HCT116 (cell line): ENCODE measurements around the gene CRYGD. TPM values are rescaled to one million over a fixed set of nuclear protein-coding genes. Genes with fewer than 3 reads are reported as not detected.

Source experiments
- ATAC-seq: fragments of 200-7000 bp; cut with Tn5 transposase; 2 replicates; pipeline ENCODE4 v1.9.1; 2020; ENCODE audit warnings: mild to moderate bottlenecking, moderate library complexity
- BruUV-seq: library from RNA; stranded (reverse); fragments of 400-500 nt; replicated peaks from 2 replicates; lab custom pipeline; 2021; lab: Mats Ljungman, UMichigan
- CTCF ChIA-PET: fragments of 300-600 bp; sonication (Branson Sonifier 250); formaldehyde crosslinking; loops from one replicate; lab custom pipeline; 2021; ENCODE audit warnings: antibody characterized with exemption; lab: Charles Lee
- POLR2A ChIA-PET: fragments of 300-600, 350-600 bp; sonication (Branson Sonifier 250); formaldehyde crosslinking; loops from one replicate; lab custom pipeline; 2021; ENCODE audit warnings: antibody characterized with exemption; lab: Charles Lee
- RAD21 ChIA-PET, 2 experiments: fragments of 300-600 bp; sonication (Branson Sonifier 250); formaldehyde crosslinking; loops; one replicate each; lab custom pipeline; 2023; ENCODE audit warnings: low total read pairs in 2 of 2; ENCODE audit not compliant: uncharacterized antibody in 2 of 2, unreplicated experiment in 2 of 2, low non-redundant PET in 1 of 2; lab: Charles Lee
- DNase-seq: peaks from one replicate; pipeline ENCODE4 v3.0.0-alpha.2; 2010; ENCODE audit warnings: low read depth, low spot score
- H2AFZ ChIP-seq: fragments of 200-600 bp; shearing (Covaris generic), sonication (generic); 2 replicates; pipeline ENCODE4 v1.6.1; 2017; ENCODE audit warnings: low read depth, mixed run types, mixed read lengths, antibody characterized with exemption, low read length; ENCODE audit not compliant: poor library complexity, severe bottlenecking
- H3K27ac ChIP-seq: 2 replicates; pipeline ENCODE4 v1.5.1; 2012; ENCODE audit warnings: low read depth, low read length
- H3K27me3 ChIP-seq: fragments of 200-600 bp; sonication (generic); 2 replicates; pipeline ENCODE4 v1.6.1; 2016; ENCODE audit warnings: mixed run types, low read length, mixed read lengths; ENCODE audit not compliant: insufficient read depth
- H3K36me3 ChIP-seq, 2 experiments: fragments of 200-500 bp in 1 of 2; fragments of 200-600 bp in 1 of 2; sonication (Bioruptor generic) in 1 of 2; sonication (generic) in 1 of 2; 2 replicates each; pipeline versions ENCODE4 v1.5.1 to v1.6.1; 2014 to 2016; ENCODE audit warnings: low read length in 2 of 2, inconsistent platforms in 1 of 2, mixed read lengths in 1 of 2, mixed run types in 1 of 2; ENCODE audit not compliant: insufficient read depth in 2 of 2, control insufficient read depth in 1 of 2
- H3K4me1 ChIP-seq, 2 experiments: fragments of 200-600 bp in 1 of 2; sonication (generic) in 1 of 2; 2 replicates each; pipeline versions ENCODE4 v1.5.1 to v1.6.1; 2012 to 2017; ENCODE audit warnings: low read length in 2 of 2, inconsistent platforms in 1 of 2, mild to moderate bottlenecking in 1 of 2, mixed read lengths in 1 of 2, mixed run types in 1 of 2, moderate library complexity in 1 of 2; ENCODE audit not compliant: insufficient read depth in 2 of 2, control insufficient read depth in 1 of 2
- H3K4me2 ChIP-seq: fragments of 200-600 bp; sonication (generic); 2 replicates; pipeline ENCODE4 v1.6.1; 2017; ENCODE audit warnings: mixed run types, low read length, mixed read lengths
- H3K4me3 ChIP-seq, 2 experiments: fragments of 200-600 bp in 1 of 2; sonication (generic) in 1 of 2; replicated peaks in 1 of 2; 2 replicates each; pipeline ENCODE4 v1.5.1; 2011 to 2016; ENCODE audit warnings: low read length in 2 of 2, control low read depth in 1 of 2, low read depth in 1 of 2, mild to moderate bottlenecking in 1 of 2, mixed read lengths in 1 of 2, mixed run types in 1 of 2
- H3K79me2 ChIP-seq: fragments of 200-600 bp; sonication (generic); 2 replicates; pipeline ENCODE4 v1.6.1; 2017; ENCODE audit warnings: mild to moderate bottlenecking, mixed run types, low read length, moderate library complexity, mixed read lengths; ENCODE audit not compliant: insufficient read depth
- H3K9ac ChIP-seq: fragments of 200-600 bp; sonication (generic); 2 replicates; pipeline ENCODE4 v1.6.1; 2016; ENCODE audit warnings: low read length, mixed read lengths
- H3K9me2 ChIP-seq: fragments of 200-600 bp; sonication (generic), shearing (Covaris generic); 2 replicates; pipeline ENCODE4 v1.6.1; 2017; ENCODE audit warnings: mixed run types, mild to moderate bottlenecking, moderate library complexity; ENCODE audit not compliant: insufficient read depth
- H3K9me3 ChIP-seq, 2 experiments: fragments of 200-500 bp in 1 of 2; fragments of 200-600 bp in 1 of 2; sonication (Bioruptor generic) in 1 of 2; sonication (generic) in 1 of 2; 2 replicates each; pipeline ENCODE4 v1.6.1; 2014 to 2017; ENCODE audit warnings: low read length in 2 of 2, mixed read lengths in 2 of 2, inconsistent platforms in 1 of 2, low read depth in 1 of 2, mild to moderate bottlenecking in 1 of 2, mixed run types in 1 of 2, moderate library complexity in 1 of 2; ENCODE audit not compliant: control insufficient read depth in 1 of 2, insufficient read depth in 1 of 2
- H4K20me1 ChIP-seq: fragments of 200-600 bp; sonication (generic), shearing (Covaris generic); 2 replicates; pipeline ENCODE4 v1.6.1; 2017; ENCODE audit warnings: mixed run types, mild to moderate bottlenecking, moderate library complexity; ENCODE audit not compliant: insufficient read depth
- CBX3 ChIP-seq: IDR thresholded peaks from 2 replicates; pipeline ENCODE4 v1.6.1; 2012; ENCODE audit warnings: low read depth
- CTCF ChIP-seq, 3 experiments: fragments of 200-600 bp in 1 of 3; sonication (generic) in 1 of 3; IDR thresholded peaks in 2 of 3; conservative IDR thresholded peaks in 1 of 3; 2 replicates each; pipeline ENCODE4 v1.5.1; 2012 to 2017; ENCODE audit warnings: low read depth in 2 of 3, low read length in 2 of 3, antibody characterized with exemption in 1 of 3, borderline replicate concordance in 1 of 3, control low read depth in 1 of 3, mild to moderate bottlenecking in 1 of 3, mixed read lengths in 1 of 3, mixed run types in 1 of 3, moderate library complexity in 1 of 3; ENCODE audit not compliant: insufficient read depth in 1 of 3
- EZH2 ChIP-seq: fragments of 200-600 bp; sonication (generic); IDR thresholded peaks from 2 replicates; pipeline ENCODE4 v1.6.1; 2017; ENCODE audit warnings: antibody characterized with exemption, mixed run types
- EZH2phosphoT487 ChIP-seq: fragments of 200-600 bp; IDR thresholded peaks from 2 replicates; pipeline ENCODE4 v1.6.1; 2018; ENCODE audit warnings: antibody characterized with exemption, borderline replicate concordance
- FOSL1 ChIP-seq: IDR thresholded peaks from 2 replicates; pipeline ENCODE4 v1.6.1; 2012; ENCODE audit warnings: low read depth
- JUND ChIP-seq: IDR thresholded peaks from 2 replicates; pipeline ENCODE4 v1.6.1; 2012
- POLR2A ChIP-seq: IDR thresholded peaks from 2 replicates; pipeline ENCODE4 v1.7.0; 2011; ENCODE audit warnings: borderline replicate concordance; ENCODE audit not compliant: insufficient read depth, insufficient read length; ENCODE audit errors: extremely low read depth
- RAD21 ChIP-seq: IDR thresholded peaks from 2 replicates; pipeline ENCODE4 v1.6.1; 2012; ENCODE audit warnings: low read depth, mild to moderate bottlenecking
- REST ChIP-seq: IDR thresholded peaks from 2 replicates; pipeline ENCODE4 v1.6.1; 2012; ENCODE audit warnings: low read depth
- SIN3A ChIP-seq: IDR thresholded peaks from 2 replicates; pipeline ENCODE4 v1.6.1; 2012; ENCODE audit warnings: low read depth
- SRF ChIP-seq: IDR thresholded peaks from 2 replicates; pipeline ENCODE4 v1.6.1; 2012; ENCODE audit warnings: low read depth
- ZNF274 ChIP-seq: fragments of 200-500 bp; sonication (Bioruptor generic); IDR thresholded peaks from 2 replicates; pipeline ENCODE4 v1.6.1; 2014; ENCODE audit warnings: mild to moderate bottlenecking, low read depth, low read length, inconsistent platforms
- intact Hi-C: fragments of 100-400 bp; cut with micrococcal nuclease; formaldehyde crosslinking; loops from 2 replicates; pipeline ENCODE4 v1.10.0; 2022
- total RNA-seq: library from RNA; stranded (reverse); gene quantifications from one replicate; pipeline ENCODE4 v1.2.1, GENCODE V29; 2021; ENCODE audit not compliant: unreplicated experiment
- TF ChIP-seq, protein P1 (sequence below): IDR thresholded peaks from 2 replicates; pipeline ENCODE4 v1.6.1; 2012

Gene CRYGD
- total RNA-seq, 1 experiment from 2014 or later: not detected

DNA sequence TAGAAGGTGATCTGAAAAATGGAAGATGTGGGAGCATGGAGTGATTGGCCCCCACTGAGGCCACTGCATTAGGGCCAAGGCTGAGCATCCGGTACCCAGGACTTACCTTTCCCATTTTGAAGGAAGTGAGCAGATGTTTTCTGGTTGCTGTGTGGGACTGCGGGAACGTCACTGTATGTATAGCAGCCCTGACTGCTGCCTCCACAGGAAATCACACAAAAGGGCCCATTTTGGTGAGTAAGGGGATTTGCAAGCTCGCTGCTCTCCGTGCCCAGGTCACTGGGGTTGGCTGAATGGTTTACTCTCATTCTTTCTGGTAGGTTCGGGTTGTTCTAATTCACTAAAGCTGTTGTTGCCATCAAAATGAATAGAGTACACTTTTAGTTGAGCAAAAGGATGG, 21.7 kb upstream of the CRYGD start, which contains the start of gene CRYGB:
Gene CRYGB (minus strand): TSS at position 153 of the 400 bp plus-strand sequence. CDS start 38 bp downstream, at position 115.
- H3K27ac ChIP-seq: no peak within 1 kb of the TSS
- H3K79me2 ChIP-seq: no peaks in the 10 kb centered on the region
- ATAC-seq (no peak), DNase-seq (no peak)
- TF ChIP-seq SIN3A (no peak), EZH2phosphoT487 (no peak), CBX3 (no peak), ZNF274 (no peak), FOSL1 (no peak), CTCF (IDR thresholded peaks at IDR 0.05 in 2 of 3, conservative IDR thresholded peaks at IDR 0.05 in 1 of 3; ENCODE audit: borderline replicate concordance in 1 of 3, insufficient read depth in 1 of 3, low read depth in 2 of 3, low read length in 2 of 3) (no peak), SRF (no peak), EZH2 (no peak), REST (no peak), JUND (no peak), POLR2A (no peak), RAD21 (no peak)
- TF ChIP-seq, protein P1, sequence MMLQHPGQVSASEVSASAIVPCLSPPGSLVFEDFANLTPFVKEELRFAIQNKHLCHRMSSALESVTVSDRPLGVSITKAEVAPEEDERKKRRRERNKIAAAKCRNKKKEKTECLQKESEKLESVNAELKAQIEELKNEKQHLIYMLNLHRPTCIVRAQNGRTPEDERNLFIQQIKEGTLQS: no peak
- no TSS peak for BruUV-seq
- H3K4me3 ChIP-seq: no peak within 1 kb of the TSS
- intact Hi-C loops: no loop called here
- RAD21 ChIA-PET: no interaction called here
- no peak within 1 kb of the TSS for H2AFZ ChIP-seq
- H3K4me1 ChIP-seq: no peaks in the 10 kb centered on the region
- no peak within 1 kb of the TSS for H3K9ac ChIP-seq
- CTCF ChIA-PET: no interaction called here
- no peaks in the 10 kb centered on the region for H3K36me3 ChIP-seq
- no peaks in the 10 kb centered on the region for H3K9me2 ChIP-seq
- no peaks in the 10 kb centered on the region for H4K20me1 ChIP-seq
- POLR2A ChIA-PET: no interaction called here
- no peak within 1 kb of the TSS for H3K4me2 ChIP-seq
- H3K27me3 ChIP-seq: no peaks in the 10 kb centered on the region
- H3K9me3 ChIP-seq: no peaks in the 10 kb centered on the region
